HS-27A (cell line): ENCODE results near the gene PCYT1B.

Experiments used
- DNase-seq: peaks from one replicate; pipeline ENCODE4 v3.0.0-alpha.2; 2012; ENCODE audit warnings: low read depth, missing footprints

The PCYT1B gene

GRCh38 chrX:24526616-24527015 lies 120.5 kb downstream of the PCYT1B start:
- no peak for DNase-seq

DNA sequence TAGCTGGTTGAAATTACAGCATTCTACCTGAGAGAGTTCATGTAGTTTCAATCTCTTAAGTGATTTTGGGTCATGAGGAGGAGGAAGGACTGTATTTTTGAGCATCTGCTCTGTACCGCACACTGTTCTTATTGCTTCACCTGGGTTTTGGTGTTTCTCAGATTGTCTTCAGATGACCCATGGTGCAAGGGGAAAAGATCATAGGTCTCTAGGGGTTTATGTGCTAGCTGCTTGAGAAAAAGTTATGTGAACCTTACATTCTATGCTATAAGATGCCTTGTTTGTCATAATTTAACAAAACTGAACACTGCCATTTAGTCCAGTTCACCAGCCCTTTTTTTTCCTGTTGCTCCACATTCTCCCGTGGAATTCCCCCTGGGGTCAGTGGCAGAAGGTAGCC lies 121.7 kb downstream of the PCYT1B start:
- DNase-seq, result no peak

GRCh38 chrX:24520472-24520871 lies 126.7 kb downstream of the PCYT1B start:
- no peak for DNase-seq

- no peak for DNase-seq
Measured at GRCh38 chrX:24515447-24515846, 131.7 kb downstream of the PCYT1B start.

GRCh38 chrX:24513416-24513815 lies 133.7 kb downstream of the PCYT1B start:
- no peak for DNase-seq

GRCh38 chrX:24508375-24508774 lies 138.8 kb downstream of the PCYT1B start:
- no peak for DNase-seq
